ENCODE results near the gene MARCKS.

MARCKS gene

GRCh38 chr6:113870917-113871316 is 13.8 kb downstream of the MARCKS start:
- no peak overlapping the region for H3K4me3 ChIP-seq (replicated peaks in 1 of 2; ENCODE audit: low read depth in 2 of 2, low read length in 2 of 2)
- no peak for TF ChIP-seq CTCF (IDR thresholded peaks at IDR 0.05; ENCODE audit: low read depth, low read length)
- DNase-seq (ENCODE audit: low read depth in 2 of 2), result peak in 1 of 2 donors; percentile 36

- no peak for TF ChIP-seq CTCF (IDR thresholded peaks at IDR 0.05; ENCODE audit: low read depth, low read length)
- no peak for DNase-seq (ENCODE audit: low read depth in 2 of 2)
- H3K4me3 ChIP-seq (replicated peaks in 1 of 2; ENCODE audit: low read depth in 2 of 2, low read length in 2 of 2), result no peak overlapping the region
Measured at GRCh38 chr6:113871975-113872374, 14.8 kb downstream of the MARCKS start.

- DNase-seq (ENCODE audit: low read depth in 2 of 2), result no peak
- H3K4me3 ChIP-seq (replicated peaks in 1 of 2; ENCODE audit: low read depth in 2 of 2, low read length in 2 of 2), result no peak overlapping the region
- TF ChIP-seq CTCF (IDR thresholded peaks at IDR 0.05; ENCODE audit: low read depth, low read length), result no peak
Measured at GRCh38 chr6:113873043-113873667, 16.0 kb downstream of the MARCKS start.

- peak; percentile 31 to 54 for DNase-seq (ENCODE audit: low read depth in 2 of 2)
- no peak overlapping the region for H3K4me3 ChIP-seq (replicated peaks in 1 of 2; ENCODE audit: low read depth in 2 of 2, low read length in 2 of 2)
- no peak for TF ChIP-seq CTCF (IDR thresholded peaks at IDR 0.05; ENCODE audit: low read depth, low read length)
Measured at GRCh38 chr6:113875470-113875869, 18.3 kb downstream of the MARCKS start.

GRCh38 chr6:113876695-113877094 is 19.6 kb downstream of the MARCKS start:
- no peak overlapping the region for H3K4me3 ChIP-seq (replicated peaks in 1 of 2; ENCODE audit: low read depth in 2 of 2, low read length in 2 of 2)
- TF ChIP-seq CTCF (IDR thresholded peaks at IDR 0.05; ENCODE audit: low read depth, low read length), result no peak
- DNase-seq (ENCODE audit: low read depth in 2 of 2), result no peak

- H3K4me3 ChIP-seq (replicated peaks in 1 of 2; ENCODE audit: low read depth in 2 of 2, low read length in 2 of 2), result no peak overlapping the region
- DNase-seq (ENCODE audit: low read depth in 2 of 2), result peak; percentile 82 to 85
- peak; percentile 86 for TF ChIP-seq CTCF (IDR thresholded peaks at IDR 0.05; ENCODE audit: low read depth, low read length)
Measured at GRCh38 chr6:113879186-113880096, 22.3 kb downstream of the MARCKS start.
